ENCODE results near the gene MIS18A. TPM values are rescaled to one million over a fixed set of nuclear protein-coding genes. Genes with fewer than 3 reads are reported as not detected.
"Not testable (repeated sequence)": the region's sequence is repeated elsewhere in the genome, so short reads cannot be mapped to it uniquely, and the experiment has no call there.

Gene MIS18A
- total RNA-seq, 1 donor from 2014 or later, result 31.9 TPM

GRCh38 chr21:32279377-32279680 is 480 bp upstream of the MIS18A start:
- no peak for TF ChIP-seq CTCF (conservative IDR thresholded peaks at IDR 0.05)
- peaks cover 5% of the 10 kb centered on the region for H3K36me3 Mint-ChIP-seq
- peak overlapping the region; percentile 94 for H3K27ac Mint-ChIP-seq
- H3K9me3 Mint-ChIP-seq, result no peaks in the 10 kb centered on the region
- no peak for DNase-seq (ENCODE audit: extremely low spot score, unreplicated experiment)
- H3K27me3 Mint-ChIP-seq, result no peaks in the 10 kb centered on the region
- H3K4me1 Mint-ChIP-seq (ENCODE audit: unreplicated experiment), result peaks cover 12% of the 10 kb centered on the region
- H3K4me3 Mint-ChIP-seq, result peak overlapping the region; percentile 100

GRCh38 chr21:32278103-32278502 is 746 bp downstream of the MIS18A start:
- DNase-seq (ENCODE audit: extremely low spot score, unreplicated experiment), result no peak
- H3K27ac Mint-ChIP-seq, result peak overlapping the region; percentile 94
- TF ChIP-seq CTCF (conservative IDR thresholded peaks at IDR 0.05), result no peak
- H3K4me3 Mint-ChIP-seq, result peak overlapping the region; percentile 100
- peaks cover 5% of the 10 kb centered on the region for H3K36me3 Mint-ChIP-seq
- no peaks in the 10 kb centered on the region for H3K9me3 Mint-ChIP-seq
- H3K4me1 Mint-ChIP-seq (ENCODE audit: unreplicated experiment), result peaks cover 12% of the 10 kb centered on the region
- no peaks in the 10 kb centered on the region for H3K27me3 Mint-ChIP-seq

- TF ChIP-seq CTCF (conservative IDR thresholded peaks at IDR 0.05), result no peak
- Mint-ChIP-seq H3K27me3 (no peaks in the 10 kb centered on the region), H3K27ac (no peak overlapping the region), H3K4me3 (no peak overlapping the region), H3K9me3 (no peaks in the 10 kb centered on the region), H3K4me1 (ENCODE audit: unreplicated experiment) (peaks cover 12% of the 10 kb centered on the region), H3K36me3 (peaks cover 8% of the 10 kb centered on the region)
- no peak for DNase-seq (ENCODE audit: extremely low spot score, unreplicated experiment)
Measured at GRCh38 chr21:32276671-32277070, 2.2 kb downstream of the MIS18A start.

- Mint-ChIP-seq H3K27me3 (no peaks in the 10 kb centered on the region), H3K4me3 (no peak overlapping the region), H3K36me3 (peaks cover 17% of the 10 kb centered on the region), H3K4me1 (ENCODE audit: unreplicated experiment) (no peaks in the 10 kb centered on the region), H3K9me3 (no peaks in the 10 kb centered on the region), H3K27ac (no peak overlapping the region)
- no peak for TF ChIP-seq CTCF (conservative IDR thresholded peaks at IDR 0.05)
- DNase-seq (ENCODE audit: extremely low spot score, unreplicated experiment), result no peak
Measured at GRCh38 chr21:32270748-32271147, 8.1 kb downstream of the MIS18A start.

- H3K27me3 Mint-ChIP-seq; H3K4me3 Mint-ChIP-seq; H3K27ac Mint-ChIP-seq; H3K9me3 Mint-ChIP-seq; H3K4me1 Mint-ChIP-seq (ENCODE audit: unreplicated experiment); DNase-seq (ENCODE audit: extremely low spot score, unreplicated experiment): not testable (repeated sequence)
- peaks cover 12% of the 10 kb centered on the region for H3K36me3 Mint-ChIP-seq
Measured at GRCh38 chr21:32265321-32265720, 13.5 kb downstream of the MIS18A start.

- H3K4me1 Mint-ChIP-seq (ENCODE audit: unreplicated experiment), result peaks cover 12% of the 10 kb centered on the region
Measured at GRCh38 chr21:32261929-32262328, 16.9 kb downstream of the MIS18A start.

More at GRCh38 chr21:32261929-32262328, 16.9 kb downstream of the MIS18A start:
- TF ChIP-seq CTCF (conservative IDR thresholded peaks at IDR 0.05), result no peak
- Mint-ChIP-seq H3K4me3 (no peak overlapping the region), H3K36me3 (peaks cover 6% of the 10 kb centered on the region), H3K27me3 (peaks cover 1% of the 10 kb centered on the region), H3K9me3 (no peaks in the 10 kb centered on the region), H3K27ac (no peak overlapping the region)
- DNase-seq (ENCODE audit: extremely low spot score, unreplicated experiment), result no peak

Data from type B pancreatic cell (in vitro differentiated cells).